Hepatocyte (in vitro differentiated cells): Measurements from ENCODE around the gene DTNBP1.

Experiments used
- CTCF ChIP-seq: fragments of 200-600 bp; sonication (generic); IDR thresholded peaks from 2 replicates; pipeline ENCODE4 v1.5.1; 2016; ENCODE audit warnings: antibody characterized with exemption, mild to moderate bottlenecking; ENCODE audit not compliant: poor library complexity
- EZH2 ChIP-seq: fragments of 200-600 bp; sonication (generic); IDR thresholded peaks from 2 replicates; pipeline ENCODE4 v1.6.1; 2016; ENCODE audit warnings: antibody characterized with exemption, mild to moderate bottlenecking, borderline replicate concordance
- EZH2phosphoT487 ChIP-seq: fragments of 200-600 bp; sonication (generic); IDR thresholded peaks from one replicate; pipeline ENCODE4 v1.6.1; 2018; ENCODE audit warnings: antibody characterized with exemption, mild to moderate bottlenecking, low read depth, moderate library complexity; ENCODE audit not compliant: unreplicated experiment, severe bottlenecking

GRCh38 chr6:15522026-15522425 lies 140.8 kb downstream of the DTNBP1 start:
- no peak for TF ChIP-seq CTCF
- TF ChIP-seq EZH2phosphoT487: no peak
- no peak for TF ChIP-seq EZH2
